H9 (cell line): ENCODE measurements around the gene TFAP2C. TPM values are rescaled to one million over a fixed set of nuclear protein-coding genes. Genes with fewer than 3 reads are reported as not detected.

Experiments
- DNase-seq: peaks from one replicate; pipeline ENCODE4 v3.0.0-alpha.2; 2017
- H2AFZ ChIP-seq: one replicate; pipeline ENCODE4 v1.6.1; 2013; ENCODE audit warnings: mild to moderate bottlenecking, low read length, control low read depth, moderate library complexity
- H2AK5ac ChIP-seq: 2 replicates; pipeline ENCODE4 v1.6.1; 2013; ENCODE audit warnings: low read length, control low read depth, mixed read lengths; ENCODE audit not compliant: insufficient read length
- H2BK120ac ChIP-seq: one replicate; pipeline ENCODE4 v1.6.1; 2013; ENCODE audit warnings: low read depth, mild to moderate bottlenecking, low read length, control low read depth, inconsistent platforms; ENCODE audit not compliant: poor library complexity, severe bottlenecking
- H2BK12ac ChIP-seq: 2 replicates; pipeline ENCODE4 v1.6.1; 2013; ENCODE audit warnings: low read length, control low read depth, mixed read lengths, low read depth; ENCODE audit not compliant: insufficient read length
- H2BK15ac ChIP-seq: 2 replicates; pipeline ENCODE4 v1.6.1; 2013; ENCODE audit warnings: low read depth, low read length, control low read depth
- H2BK20ac ChIP-seq: one replicate; pipeline ENCODE4 v1.6.1; 2013; ENCODE audit warnings: low read depth, mild to moderate bottlenecking, low read length, control low read depth, inconsistent platforms; ENCODE audit not compliant: poor library complexity, severe bottlenecking
- H2BK5ac ChIP-seq: 2 replicates; pipeline ENCODE4 v1.6.1; 2013; ENCODE audit warnings: low read length, control low read depth, mixed read lengths; ENCODE audit not compliant: insufficient read length
- H3K14ac ChIP-seq: 2 replicates; pipeline ENCODE4 v1.6.1; 2013; ENCODE audit warnings: low read length, control low read depth; ENCODE audit not compliant: insufficient read depth
- H3K18ac ChIP-seq: 2 replicates; pipeline ENCODE4 v1.6.1; 2013; ENCODE audit warnings: low read depth, mild to moderate bottlenecking, mixed read lengths, low read length, control low read depth; ENCODE audit not compliant: insufficient read length
- H3K23ac ChIP-seq: 2 replicates; pipeline ENCODE4 v1.6.1; 2013; ENCODE audit warnings: low read length, control low read depth, mixed read lengths, low read depth; ENCODE audit not compliant: insufficient read length
- H3K23me2 ChIP-seq: 2 replicates; pipeline ENCODE4 v1.6.1; 2013; ENCODE audit warnings: low read depth, mild to moderate bottlenecking, mixed read lengths, low read length, control low read depth; ENCODE audit not compliant: insufficient read length, poor library complexity, severe bottlenecking
- H3K27ac ChIP-seq: 2 replicates; pipeline ENCODE4 v1.5.1; 2013; ENCODE audit warnings: low read length, control low read depth, mixed read lengths, low read depth; ENCODE audit not compliant: insufficient read length
- H3K27me3 ChIP-seq: 2 replicates; pipeline ENCODE4 v1.6.1; 2013; ENCODE audit warnings: low read length, control low read depth, inconsistent platforms; ENCODE audit not compliant: insufficient read depth
- H3K4ac ChIP-seq: 2 replicates; pipeline ENCODE4 v1.6.1; 2013; ENCODE audit warnings: low read depth, mild to moderate bottlenecking, control low read depth, inconsistent platforms, low read length, moderate library complexity
- H3K4me1 ChIP-seq: 2 replicates; pipeline ENCODE4 v1.6.1; 2013; ENCODE audit warnings: low read length, control low read depth, inconsistent platforms; ENCODE audit not compliant: insufficient read depth
- H3K4me2 ChIP-seq: 2 replicates; pipeline ENCODE4 v1.6.1; 2013; ENCODE audit warnings: low read length, control low read depth, mixed read lengths; ENCODE audit not compliant: insufficient read length, insufficient read depth
- H3K56ac ChIP-seq: 2 replicates; pipeline ENCODE4 v1.6.1; 2013; ENCODE audit warnings: low read depth, mild to moderate bottlenecking, mixed read lengths, low read length, control low read depth; ENCODE audit not compliant: insufficient read length
- H3K79me1 ChIP-seq: 2 replicates; pipeline ENCODE4 v1.6.1; 2013; ENCODE audit warnings: low read depth, mild to moderate bottlenecking, moderate library complexity, low read length, control low read depth, inconsistent platforms; ENCODE audit not compliant: insufficient read depth, poor library complexity, severe bottlenecking
- H3K79me2 ChIP-seq: 2 replicates; pipeline ENCODE4 v1.6.1; 2013; ENCODE audit warnings: low read length, control low read depth, inconsistent platforms; ENCODE audit not compliant: insufficient read depth
- H3K9ac ChIP-seq: 2 replicates; pipeline ENCODE4 v1.6.1; 2013; ENCODE audit warnings: low read length, control low read depth, mixed read lengths; ENCODE audit not compliant: insufficient read length; ENCODE audit errors: extremely low read depth
- H3K9me3 ChIP-seq: one replicate; pipeline ENCODE4 v1.6.1; 2013; ENCODE audit warnings: low read depth, low read length, inconsistent platforms; ENCODE audit not compliant: control insufficient read depth
- H3T11ph ChIP-seq: one replicate; pipeline ENCODE4 v1.6.1; 2013; ENCODE audit warnings: mild to moderate bottlenecking, low read length, control low read depth, inconsistent platforms
- H4K20me1 ChIP-seq: one replicate; pipeline ENCODE4 v1.6.1; 2013; ENCODE audit not compliant: control insufficient read depth, insufficient read length, insufficient read depth
- H4K5ac ChIP-seq: 2 replicates; pipeline ENCODE4 v1.6.1; 2013; ENCODE audit warnings: low read depth, mild to moderate bottlenecking, mixed read lengths, low read length, control low read depth; ENCODE audit not compliant: insufficient read length
- H4K8ac ChIP-seq: replicated peaks from 2 replicates; pipeline ENCODE4 v1.6.1; 2013; ENCODE audit warnings: low read length, control low read depth, mixed read lengths, low read depth; ENCODE audit not compliant: insufficient read length
- H4K91ac ChIP-seq: 2 replicates; pipeline ENCODE4 v1.6.1; 2013; ENCODE audit warnings: low read depth, mild to moderate bottlenecking, moderate library complexity, mixed read lengths, low read length, control low read depth; ENCODE audit not compliant: insufficient read length
- H3K27ac Mint-ChIP-seq, 3 experiments: 2 replicates in 2 of 3; 3 replicates in 1 of 3; pipeline ENCODE4 v1.8.0; 2020 to 2021; ENCODE audit warnings: mixed read lengths in 3 of 3, mild to moderate bottlenecking in 1 of 3, moderate library complexity in 1 of 3
- H3K27me3 Mint-ChIP-seq: 2 replicates; pipeline ENCODE4 v1.8.0; 2021; ENCODE audit warnings: low read depth, mild to moderate bottlenecking, moderate library complexity, mixed read lengths
- H3K36me3 Mint-ChIP-seq, 3 experiments: 2 replicates in 2 of 3; 3 replicates in 1 of 3; pipeline ENCODE4 v1.8.0; 2020 to 2021; ENCODE audit warnings: low read depth in 3 of 3, mixed read lengths in 3 of 3; ENCODE audit not compliant: insufficient read depth in 1 of 3
- H3K4me1 Mint-ChIP-seq, 2 experiments: 2 replicates each; pipeline ENCODE4 v1.8.0; 2020; ENCODE audit warnings: mixed read lengths in 2 of 2
- H3K4me3 Mint-ChIP-seq, 2 experiments: 2 replicates in 1 of 2; 3 replicates in 1 of 2; pipeline ENCODE4 v1.8.0; 2020 to 2021; ENCODE audit warnings: mild to moderate bottlenecking in 2 of 2, mixed read lengths in 2 of 2, moderate library complexity in 1 of 2
- H3K9me3 Mint-ChIP-seq, 2 experiments: 2 replicates in 1 of 2; 3 replicates in 1 of 2; pipeline ENCODE4 v1.8.0; 2020; ENCODE audit warnings: mild to moderate bottlenecking in 2 of 2, mixed read lengths in 2 of 2, moderate library complexity in 1 of 2
- WGBS: extraction: QIAGEN DNeasy Blood & Tissue Kit; methylation state at CpG from one replicate; pipeline ENCODE4 v1.1.7; 2013; ENCODE audit warnings: missing lambda C conversion rate, low lambda C conversion rate, mixed read lengths; ENCODE audit not compliant: insufficient read length; ENCODE audit errors: extremely low coverage; 5-methylcytosine and 5-hydroxymethylcytosine counted together
- total RNA-seq: library from RNA; stranded (reverse); gene quantifications from 2 replicates; pipeline ENCODE4 v1.2.1, GENCODE V29; 2021
- TF ChIP-seq, protein P1 (sequence below): fragments of 200-600 bp; sonication (generic); conservative IDR thresholded peaks from 3 replicates; pipeline ENCODE4 v1.8.0; 2021; ENCODE audit warnings: antibody characterized with exemption, mild to moderate bottlenecking

The TFAP2C gene
- total RNA-seq, 1 experiment from 2014 or later = 24.3 TPM

DNA sequence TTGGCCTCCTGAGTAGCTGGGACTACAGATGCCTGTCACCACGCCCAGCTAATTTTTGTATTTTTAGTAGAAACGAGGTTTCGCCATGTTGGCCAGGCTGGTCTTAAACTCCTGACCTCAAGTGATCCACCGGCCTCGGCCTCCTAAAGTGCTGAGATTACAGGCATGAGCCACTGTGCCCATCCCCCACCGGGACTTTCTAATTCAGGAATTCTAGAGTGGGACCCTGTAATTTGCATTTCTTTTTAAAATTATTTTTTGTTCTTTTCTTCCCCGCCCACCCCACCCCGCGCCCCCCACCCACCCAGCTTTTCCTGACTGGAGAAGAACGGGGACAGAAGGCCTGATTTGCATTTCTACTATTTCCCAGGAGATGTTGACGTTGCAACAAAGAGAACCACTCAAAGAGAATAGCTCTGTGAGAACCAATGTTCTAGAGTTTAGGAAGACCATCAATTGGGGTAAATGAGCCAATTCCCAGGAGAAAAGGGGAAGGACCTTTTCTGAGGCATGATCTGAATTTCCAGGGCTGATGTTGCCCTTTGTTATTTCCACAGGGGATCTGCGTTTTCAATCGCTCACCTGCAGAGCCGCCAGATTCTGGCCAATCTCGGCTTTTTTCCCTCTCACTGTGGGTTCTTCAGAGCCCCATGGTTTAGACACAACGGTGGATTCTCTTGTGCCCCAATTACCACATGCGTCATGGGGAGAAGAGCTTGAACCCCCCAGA lies 33.2 kb upstream of the TFAP2C start:
- no peak overlapping the region for H3K56ac ChIP-seq

More for the DNA sequence above, 33.2 kb upstream of the TFAP2C start:
- no peak overlapping the region for H2AK5ac ChIP-seq
- H2BK12ac ChIP-seq = peak overlapping the region; percentile 68
- no peak overlapping the region for H3T11ph ChIP-seq
- Mint-ChIP-seq H3K27me3 (no peaks in the 10 kb centered on the region; the same call in 1 of the 2 replicates), H3K27ac (peak overlapping the region; percentile 85 to 99 (median 94)), H3K4me3 (no peak overlapping the region; a peak in 1 of 5 replicates), H3K9me3 (no peaks in the 10 kb centered on the region), H3K4me1 (peaks cover 27 to 34% of the 10 kb centered on the region in 2 experiments), H3K36me3 (no peaks in the 10 kb centered on the region)
- no peak overlapping the region for H3K23ac ChIP-seq
- no peak overlapping the region for H3K4me2 ChIP-seq
- H4K8ac ChIP-seq = no peak overlapping the region
- WGBS = no CpG with 5 or more reads among the region's 17 CpGs
- no peak overlapping the region for H2BK120ac ChIP-seq
- peaks cover 6% of the 10 kb centered on the region; the same call in 1 of the 2 replicates for H3K4me1 ChIP-seq
- H2BK5ac ChIP-seq = no peak overlapping the region
- peak; percentile 81 for DNase-seq
- H3K79me1 ChIP-seq = no peaks in the 10 kb centered on the region
- no peak overlapping the region for H2BK15ac ChIP-seq
- no peak overlapping the region for H3K14ac ChIP-seq
- H2BK20ac ChIP-seq = no peak overlapping the region
- H3K79me2 ChIP-seq = no peaks in the 10 kb centered on the region
- no peak overlapping the region for H4K5ac ChIP-seq
- no peak overlapping the region for H4K91ac ChIP-seq
- H3K4ac ChIP-seq = no peak overlapping the region
- peak overlapping the region; percentile 79 for H3K27ac ChIP-seq
- no peaks in the 10 kb centered on the region for H3K9me3 ChIP-seq
- TF ChIP-seq, protein P1, sequence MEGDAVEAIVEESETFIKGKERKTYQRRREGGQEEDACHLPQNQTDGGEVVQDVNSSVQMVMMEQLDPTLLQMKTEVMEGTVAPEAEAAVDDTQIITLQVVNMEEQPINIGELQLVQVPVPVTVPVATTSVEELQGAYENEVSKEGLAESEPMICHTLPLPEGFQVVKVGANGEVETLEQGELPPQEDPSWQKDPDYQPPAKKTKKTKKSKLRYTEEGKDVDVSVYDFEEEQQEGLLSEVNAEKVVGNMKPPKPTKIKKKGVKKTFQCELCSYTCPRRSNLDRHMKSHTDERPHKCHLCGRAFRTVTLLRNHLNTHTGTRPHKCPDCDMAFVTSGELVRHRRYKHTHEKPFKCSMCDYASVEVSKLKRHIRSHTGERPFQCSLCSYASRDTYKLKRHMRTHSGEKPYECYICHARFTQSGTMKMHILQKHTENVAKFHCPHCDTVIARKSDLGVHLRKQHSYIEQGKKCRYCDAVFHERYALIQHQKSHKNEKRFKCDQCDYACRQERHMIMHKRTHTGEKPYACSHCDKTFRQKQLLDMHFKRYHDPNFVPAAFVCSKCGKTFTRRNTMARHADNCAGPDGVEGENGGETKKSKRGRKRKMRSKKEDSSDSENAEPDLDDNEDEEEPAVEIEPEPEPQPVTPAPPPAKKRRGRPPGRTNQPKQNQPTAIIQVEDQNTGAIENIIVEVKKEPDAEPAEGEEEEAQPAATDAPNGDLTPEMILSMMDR = no peak
- H3K27me3 ChIP-seq = no peaks in the 10 kb centered on the region
- no peaks in the 10 kb centered on the region for H4K20me1 ChIP-seq
- no peak overlapping the region for H3K9ac ChIP-seq
- H2AFZ ChIP-seq = no peak overlapping the region
- no peaks in the 10 kb centered on the region for H3K23me2 ChIP-seq
- peak overlapping the region; percentile 77 for H3K18ac ChIP-seq
